Neural progenitor cell (in vitro differentiated cells): Measurements from ENCODE around the gene DOCK10. TPM values are rescaled to one million over a fixed set of nuclear protein-coding genes. Genes with fewer than 3 reads are reported as not detected.
A peak's percentile ranks its signal among the peaks of the same experiment; 100 is the strongest.

Experiments
- DNase-seq: peaks from one replicate; pipeline ENCODE4 v3.0.0-alpha.2; 2016; ENCODE audit warnings: low spot score
- H2AFZ ChIP-seq: fragments of 200-600 bp; sonication (generic); replicated peaks from 2 replicates; pipeline ENCODE4 v1.6.1; 2016; ENCODE audit warnings: antibody characterized with exemption
- H3F3A ChIP-seq: fragments of 200-600 bp; sonication (generic); 2 replicates; pipeline ENCODE4 v1.6.1; 2016; ENCODE audit warnings: antibody characterized with exemption, low read depth
- H3K27ac ChIP-seq: fragments of 200-600 bp; sonication (generic); 2 replicates; pipeline ENCODE4 v1.5.1; 2016; ENCODE audit warnings: mild to moderate bottlenecking
- H3K27me3 ChIP-seq: fragments of 200-600 bp; sonication (generic); 2 replicates; pipeline ENCODE4 v1.6.1; 2016; ENCODE audit warnings: mild to moderate bottlenecking, moderate library complexity
- H3K36me3 ChIP-seq: fragments of 200-600 bp; sonication (generic); 2 replicates; pipeline ENCODE4 v1.5.1; 2016
- H3K4me1 ChIP-seq: fragments of 200-600 bp; sonication (generic); 2 replicates; pipeline ENCODE4 v1.6.1; 2016; ENCODE audit warnings: mixed run types
- H3K4me2 ChIP-seq: fragments of 200-600 bp; sonication (generic); 2 replicates; pipeline ENCODE4 v1.6.1; 2016
- H3K4me3 ChIP-seq: fragments of 200-600 bp; sonication (generic); 2 replicates; pipeline ENCODE4 v1.5.1; 2016
- H3K79me2 ChIP-seq: fragments of 200-600 bp; sonication (generic); 2 replicates; pipeline ENCODE4 v1.6.1; 2016; ENCODE audit warnings: low read depth
- H3K9ac ChIP-seq: fragments of 200-600 bp; sonication (generic); 2 replicates; pipeline ENCODE4 v1.6.1; 2016
- H3K9me3 ChIP-seq: fragments of 200-600 bp; sonication (generic); 2 replicates; pipeline ENCODE4 v1.5.1; 2016; ENCODE audit warnings: low read depth
- H4K20me1 ChIP-seq: fragments of 200-600 bp; sonication (generic); 2 replicates; pipeline ENCODE4 v1.6.1; 2016; ENCODE audit warnings: low read depth
- H3K27ac Mint-ChIP-seq: 3 replicates; pipeline ENCODE4 v1.8.0; 2021; ENCODE audit warnings: mixed read lengths
- H3K27me3 Mint-ChIP-seq: 2 replicates; pipeline ENCODE4 v1.8.0; 2022; ENCODE audit warnings: low read depth, mild to moderate bottlenecking, inconsistent platforms, moderate library complexity, mixed read lengths; ENCODE audit not compliant: insufficient read depth
- H3K36me3 Mint-ChIP-seq: 3 replicates; pipeline ENCODE4 v1.8.0; 2021; ENCODE audit warnings: mixed read lengths
- H3K4me1 Mint-ChIP-seq: 3 replicates; pipeline ENCODE4 v1.8.0; 2021; ENCODE audit warnings: mixed read lengths
- H3K4me3 Mint-ChIP-seq: 3 replicates; pipeline ENCODE4 v1.8.0; 2021; ENCODE audit warnings: mild to moderate bottlenecking, moderate library complexity, mixed read lengths
- H3K9me3 Mint-ChIP-seq: 3 replicates; pipeline ENCODE4 v1.8.0; 2020; ENCODE audit warnings: mixed read lengths
- EZH2 ChIP-seq: fragments of 200-600 bp; sonication (generic); IDR thresholded peaks from 2 replicates; pipeline ENCODE4 v1.6.1; 2017; ENCODE audit warnings: antibody characterized with exemption, mild to moderate bottlenecking, moderate library complexity
- EZH2phosphoT487 ChIP-seq: fragments of 200-600 bp; sonication (generic); IDR thresholded peaks from 2 replicates; pipeline ENCODE4 v1.6.1; 2017; ENCODE audit warnings: antibody characterized with exemption
- total RNA-seq: library from RNA; depleted of rRNA; stranded (reverse); fragments of >200 nt; gene quantifications from 2 replicates; pipeline ENCODE4 v1.2.3, GENCODE V29; 2015; ENCODE audit warnings: low replicate concordance
- TF ChIP-seq, protein P1 (sequence below): fragments of 200-600 bp; sonication (generic); IDR thresholded peaks from 2 replicates; pipeline ENCODE4 v1.5.1; 2017; ENCODE audit warnings: antibody characterized with exemption, mild to moderate bottlenecking

The DOCK10 gene
- total RNA-seq, 1 donor from 2014 or later: 1.1 TPM

DNA sequence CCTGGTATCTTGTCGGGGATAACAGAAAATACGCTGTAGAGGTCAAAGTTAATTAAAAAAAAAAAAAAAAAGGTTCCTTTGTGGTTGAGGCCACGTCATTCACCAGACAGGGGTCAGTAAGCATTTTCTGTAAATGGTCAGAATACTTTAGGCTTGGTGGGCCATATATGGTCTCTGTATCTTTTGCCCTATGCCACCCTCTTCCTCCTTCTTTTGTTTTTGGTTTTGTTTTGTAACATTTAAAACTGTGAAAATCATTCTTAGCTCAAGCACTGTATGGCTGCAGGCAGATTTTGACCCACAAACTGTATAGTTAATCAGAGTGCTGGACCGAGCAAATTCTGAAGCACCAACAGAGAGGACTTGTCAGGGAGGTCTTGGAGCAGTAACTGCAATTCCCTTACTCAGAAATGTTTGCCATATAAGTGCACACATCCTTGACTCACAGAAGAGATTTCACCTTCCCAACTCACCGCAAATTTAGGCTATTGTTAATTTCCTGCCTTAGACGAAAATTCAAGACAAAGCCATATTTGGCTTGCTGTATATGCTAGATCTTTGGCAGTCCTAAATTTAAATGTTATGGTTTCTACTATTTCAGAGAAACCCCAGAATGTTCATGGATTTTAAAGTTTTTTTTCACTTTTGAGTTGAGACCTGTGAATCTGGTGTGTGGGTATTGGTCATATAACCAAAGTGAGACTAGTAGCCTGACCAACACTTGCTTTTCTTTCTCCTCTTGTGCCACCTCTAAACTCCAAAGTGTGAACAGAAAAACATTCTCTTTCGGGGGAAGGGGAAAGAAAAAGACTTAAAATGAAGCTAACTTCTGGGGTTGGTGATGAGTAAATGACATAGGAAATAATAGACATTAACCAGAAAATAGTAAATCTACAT is 65.4 kb downstream of the DOCK10 start:
- Histone ChIP-seq H3K36me3 (no peaks in the 10 kb centered on the region), H3K9me3 (no peaks in the 10 kb centered on the region), H3K4me2 (no peak overlapping the region), H3K27ac (no peak overlapping the region), H4K20me1 (no peaks in the 10 kb centered on the region), H3K4me3 (no peak overlapping the region), H3K4me1 (no peaks in the 10 kb centered on the region), H3F3A (no peaks in the 10 kb centered on the region), H3K9ac (no peak overlapping the region), H2AFZ (no peak overlapping the region), H3K79me2 (no peaks in the 10 kb centered on the region), H3K27me3 (no peaks in the 10 kb centered on the region)
- DNase-seq: no peak
- Mint-ChIP-seq H3K4me1 (peaks cover 8% of the 10 kb centered on the region), H3K4me3 (no peak overlapping the region), H3K27me3 (peaks cover 2% of the 10 kb centered on the region), H3K27ac (no peak overlapping the region), H3K36me3 (no peaks in the 10 kb centered on the region), H3K9me3 (no peaks in the 10 kb centered on the region)
- no peak for TF ChIP-seq EZH2phosphoT487
- TF ChIP-seq EZH2: no peak
- TF ChIP-seq, protein P1, sequence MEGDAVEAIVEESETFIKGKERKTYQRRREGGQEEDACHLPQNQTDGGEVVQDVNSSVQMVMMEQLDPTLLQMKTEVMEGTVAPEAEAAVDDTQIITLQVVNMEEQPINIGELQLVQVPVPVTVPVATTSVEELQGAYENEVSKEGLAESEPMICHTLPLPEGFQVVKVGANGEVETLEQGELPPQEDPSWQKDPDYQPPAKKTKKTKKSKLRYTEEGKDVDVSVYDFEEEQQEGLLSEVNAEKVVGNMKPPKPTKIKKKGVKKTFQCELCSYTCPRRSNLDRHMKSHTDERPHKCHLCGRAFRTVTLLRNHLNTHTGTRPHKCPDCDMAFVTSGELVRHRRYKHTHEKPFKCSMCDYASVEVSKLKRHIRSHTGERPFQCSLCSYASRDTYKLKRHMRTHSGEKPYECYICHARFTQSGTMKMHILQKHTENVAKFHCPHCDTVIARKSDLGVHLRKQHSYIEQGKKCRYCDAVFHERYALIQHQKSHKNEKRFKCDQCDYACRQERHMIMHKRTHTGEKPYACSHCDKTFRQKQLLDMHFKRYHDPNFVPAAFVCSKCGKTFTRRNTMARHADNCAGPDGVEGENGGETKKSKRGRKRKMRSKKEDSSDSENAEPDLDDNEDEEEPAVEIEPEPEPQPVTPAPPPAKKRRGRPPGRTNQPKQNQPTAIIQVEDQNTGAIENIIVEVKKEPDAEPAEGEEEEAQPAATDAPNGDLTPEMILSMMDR: no peak

DNA sequence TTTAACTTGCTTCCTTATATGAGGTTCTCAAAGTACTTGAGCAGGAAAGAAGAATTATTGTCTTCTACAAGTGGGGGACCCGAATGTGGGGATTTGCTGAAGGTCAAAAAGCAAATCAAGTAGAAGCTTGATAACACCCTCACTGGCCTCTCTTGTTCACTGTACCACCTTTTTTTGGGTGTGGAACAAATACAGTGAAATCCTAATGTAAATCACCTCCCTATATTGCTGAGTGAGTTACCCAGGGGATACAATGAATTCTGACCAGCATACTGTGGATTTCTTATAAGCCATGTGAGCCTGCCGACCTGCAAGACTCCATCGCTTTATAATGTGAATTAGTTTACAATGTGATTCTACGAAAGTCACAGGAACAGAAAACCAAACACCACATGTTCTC is 66.5 kb downstream of the DOCK10 start:
- Histone ChIP-seq H3K27ac (no peak overlapping the region), H2AFZ (no peak overlapping the region), H4K20me1 (no peaks in the 10 kb centered on the region), H3K36me3 (no peaks in the 10 kb centered on the region), H3K79me2 (no peaks in the 10 kb centered on the region), H3K4me1 (peaks cover 5% of the 10 kb centered on the region), H3K9me3 (no peaks in the 10 kb centered on the region), H3F3A (no peaks in the 10 kb centered on the region), H3K4me2 (no peak overlapping the region), H3K27me3 (no peaks in the 10 kb centered on the region), H3K9ac (no peak overlapping the region), H3K4me3 (no peak overlapping the region)
- TF ChIP-seq, protein P1: no peak
- TF ChIP-seq EZH2 (no peak), EZH2phosphoT487 (no peak)
- Mint-ChIP-seq H3K4me3 (no peak overlapping the region), H3K27me3 (peaks cover 2% of the 10 kb centered on the region), H3K36me3 (no peaks in the 10 kb centered on the region), H3K9me3 (no peaks in the 10 kb centered on the region), H3K4me1 (peaks cover 13% of the 10 kb centered on the region), H3K27ac (no peak overlapping the region)
- no peak for DNase-seq

DNA sequence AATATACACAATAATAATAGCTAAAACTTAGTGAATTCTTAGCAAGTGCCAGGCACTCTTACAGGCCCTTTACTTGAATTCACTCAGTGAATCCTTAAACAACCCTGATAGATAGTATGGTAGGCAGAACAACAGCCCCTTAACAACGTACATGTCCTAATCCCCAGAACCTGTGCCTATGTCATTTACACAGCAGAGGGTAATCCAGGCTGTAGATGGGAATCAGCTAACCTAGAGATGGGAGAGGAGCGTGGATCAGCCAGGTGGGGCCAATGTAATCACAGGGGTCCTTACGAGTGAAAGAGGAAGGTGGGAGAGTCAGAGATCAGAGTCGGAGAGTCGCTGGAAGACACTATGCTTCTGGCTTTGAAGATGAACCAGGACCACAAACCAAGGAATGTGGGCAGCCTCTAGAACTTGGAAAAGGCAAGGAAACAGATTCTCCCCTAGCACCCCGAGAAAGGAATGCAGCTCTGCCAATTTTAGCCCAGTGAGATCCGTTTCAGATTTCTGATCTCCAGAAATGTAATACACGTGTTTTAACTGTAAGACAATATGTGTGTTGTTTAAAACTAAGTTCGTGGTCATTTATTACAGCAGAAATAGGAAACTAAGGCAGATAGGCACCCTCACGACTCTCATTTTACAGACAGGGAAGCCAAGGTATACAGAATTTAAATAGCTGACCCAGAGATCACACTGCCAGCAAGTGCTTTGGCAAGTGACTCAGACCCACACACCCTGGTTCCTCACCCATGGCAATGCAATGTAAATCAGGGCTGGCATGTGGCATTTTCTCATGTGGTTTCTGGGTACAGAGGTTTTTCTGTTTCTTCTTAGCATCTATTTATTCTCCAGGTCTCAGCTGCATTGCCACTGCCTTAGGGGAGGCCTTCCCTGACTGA is 68.9 kb downstream of the DOCK10 start:
- no peak for DNase-seq
- H3K9ac ChIP-seq: no peak overlapping the region
- H3K4me1 ChIP-seq: peaks cover 6% of the 10 kb centered on the region
- H3K27me3 Mint-ChIP-seq: peaks cover 2% of the 10 kb centered on the region
- TF ChIP-seq EZH2 (no peak), EZH2phosphoT487 (no peak)
- TF ChIP-seq, protein P1: no peak
- peak overlapping the region; percentile 33 for H3K27ac Mint-ChIP-seq
- H3K9me3 ChIP-seq: no peaks in the 10 kb centered on the region
- H3K27me3 ChIP-seq: no peaks in the 10 kb centered on the region
- H3K36me3 Mint-ChIP-seq: no peaks in the 10 kb centered on the region
- no peak overlapping the region for H3K4me3 Mint-ChIP-seq
- H4K20me1 ChIP-seq: no peaks in the 10 kb centered on the region
- no peak overlapping the region for H3K4me3 ChIP-seq
- H3K4me1 Mint-ChIP-seq: peaks cover 29% of the 10 kb centered on the region
- no peaks in the 10 kb centered on the region for H3F3A ChIP-seq
- H3K4me2 ChIP-seq: no peak overlapping the region
- no peaks in the 10 kb centered on the region for H3K36me3 ChIP-seq
- no peak overlapping the region for H2AFZ ChIP-seq
- H3K79me2 ChIP-seq: no peaks in the 10 kb centered on the region
- no peak overlapping the region for H3K27ac ChIP-seq
- no peaks in the 10 kb centered on the region for H3K9me3 Mint-ChIP-seq
